Rectal smooth muscle tissue (tissue), 1 donor: ENCODE measurements around the gene GORASP2.

Experiments used
- H3K27ac ChIP-seq: one replicate; pipeline ENCODE4 v1.7.0; 2013; ENCODE audit warnings: low read depth, low read length, inconsistent platforms
- H3K27me3 ChIP-seq: one replicate; pipeline ENCODE4 v1.7.0; 2013; ENCODE audit warnings: low read length; ENCODE audit not compliant: control insufficient read depth, insufficient read depth
- H3K36me3 ChIP-seq: one replicate; pipeline ENCODE4 v1.7.0; 2013; ENCODE audit warnings: low read length; ENCODE audit not compliant: control insufficient read depth, insufficient read depth
- H3K4me1 ChIP-seq: one replicate; pipeline ENCODE4 v1.7.0; 2013; ENCODE audit warnings: low read length; ENCODE audit not compliant: control insufficient read depth, insufficient read depth
- H3K4me3 ChIP-seq: one replicate; pipeline ENCODE4 v1.7.0; 2013; ENCODE audit warnings: low read length
- H3K9ac ChIP-seq: one replicate; pipeline ENCODE4 v1.7.0; 2013; ENCODE audit warnings: low read length

The GORASP2 gene

GRCh38 chr2:170997893-170998597 lies 69.0 kb downstream of the GORASP2 start:
- Histone ChIP-seq H3K36me3 (peaks cover 20% of the 10 kb centered on the region), H3K4me3 (no peak overlapping the region), H3K27ac (no peak overlapping the region), H3K4me1 (no peaks in the 10 kb centered on the region), H3K27me3 (no peaks in the 10 kb centered on the region), H3K9ac (no peak overlapping the region)

GRCh38 chr2:170999654-171000053 lies 70.6 kb downstream of the GORASP2 start:
- no peak overlapping the region for H3K9ac ChIP-seq
- H3K4me1 ChIP-seq = no peaks in the 10 kb centered on the region
- H3K36me3 ChIP-seq = peaks cover 15% of the 10 kb centered on the region
- no peak overlapping the region for H3K4me3 ChIP-seq
- no peaks in the 10 kb centered on the region for H3K27me3 ChIP-seq
- H3K27ac ChIP-seq = no peak overlapping the region

- H3K36me3 ChIP-seq = peaks cover 13% of the 10 kb centered on the region
- H3K27ac ChIP-seq = no peak overlapping the region
- H3K9ac ChIP-seq = no peak overlapping the region
- H3K4me3 ChIP-seq = no peak overlapping the region
- H3K4me1 ChIP-seq = no peaks in the 10 kb centered on the region
- H3K27me3 ChIP-seq = no peaks in the 10 kb centered on the region
These were observed 75.3 kb downstream of the GORASP2 start for GRCh38 chr2:171004363-171004762.

- Histone ChIP-seq H3K27ac (no peak overlapping the region), H3K36me3 (peaks cover 13% of the 10 kb centered on the region)
These were observed 75.8 kb downstream of the GORASP2 start for GRCh38 chr2:171004833-171005232.

GRCh38 chr2:171008550-171009205 lies 79.6 kb downstream of the GORASP2 start:
- H3K9ac ChIP-seq = no peak overlapping the region
- H3K4me1 ChIP-seq = no peaks in the 10 kb centered on the region
- H3K27ac ChIP-seq = no peak overlapping the region
- peaks cover 12% of the 10 kb centered on the region for H3K36me3 ChIP-seq
- no peak overlapping the region for H3K4me3 ChIP-seq
- no peaks in the 10 kb centered on the region for H3K27me3 ChIP-seq

More at GRCh38 chr2:171004833-171005232, 75.8 kb downstream of the GORASP2 start:
- no peaks in the 10 kb centered on the region for H3K4me1 ChIP-seq
- H3K9ac ChIP-seq = no peak overlapping the region
- no peak overlapping the region for H3K4me3 ChIP-seq
- no peaks in the 10 kb centered on the region for H3K27me3 ChIP-seq

- Histone ChIP-seq H3K27ac (no peak overlapping the region), H3K4me3 (no peak overlapping the region), H3K4me1 (no peaks in the 10 kb centered on the region), H3K9ac (no peak overlapping the region), H3K27me3 (no peaks in the 10 kb centered on the region), H3K36me3 (peaks cover 12% of the 10 kb centered on the region)
These were observed 80.3 kb downstream of the GORASP2 start for GRCh38 chr2:171009386-171009785.

GRCh38 chr2:171013851-171014250 lies 84.8 kb downstream of the GORASP2 start:
- H3K36me3 ChIP-seq = peaks cover 7% of the 10 kb centered on the region
- H3K27ac ChIP-seq = no peak overlapping the region
- H3K4me3 ChIP-seq = no peak overlapping the region
- no peaks in the 10 kb centered on the region for H3K27me3 ChIP-seq
- H3K4me1 ChIP-seq = no peaks in the 10 kb centered on the region
- no peak overlapping the region for H3K9ac ChIP-seq

- Histone ChIP-seq H3K27me3 (no peaks in the 10 kb centered on the region), H3K4me3 (no peak overlapping the region), H3K9ac (no peak overlapping the region), H3K4me1 (no peaks in the 10 kb centered on the region), H3K36me3 (no peaks in the 10 kb centered on the region), H3K27ac (no peak overlapping the region)
These were observed 87.1 kb downstream of the GORASP2 start for GRCh38 chr2:171016125-171016524.
